IMR-90 (cell line): ENCODE data around the gene AFF2. TPM values are rescaled to one million over a fixed set of nuclear protein-coding genes. Genes with fewer than 3 reads are reported as not detected.

Experiments used
- ATAC-seq: fragments of 200-7000 bp; cut with Tn5 transposase; 2 replicates; pipeline ENCODE4 v1.9.1; 2020; ENCODE audit warnings: low read depth, mild to moderate bottlenecking, moderate library complexity
- BruUV-seq: library from RNA; stranded (reverse); fragments of 400-500 nt; replicated peaks from 2 replicates; lab custom pipeline; 2021; lab: Mats Ljungman, UMichigan
- CTCF ChIA-PET: fragments of 300-600 bp; formaldehyde crosslinking; extraction: SDS; loops from one replicate; lab custom pipeline; 2021; ENCODE audit warnings: antibody characterized with exemption; lab: Yijun Ruan, JAX
- POLR2A ChIA-PET: fragments of 300-600 bp; sonication (Branson Sonifier 250); formaldehyde crosslinking; loops from one replicate; lab custom pipeline; 2022; ENCODE audit warnings: antibody characterized with exemption; ENCODE audit not compliant: unreplicated experiment; lab: Charles Lee
- DNase-seq: peaks from one replicate; pipeline ENCODE4 v3.0.0; 2013
- H2AFZ ChIP-seq: replicated peaks from 2 replicates; pipeline ENCODE3; 2013; ENCODE audit warnings: low read length, mild to moderate bottlenecking; ENCODE audit not compliant: poor library complexity
- H2AK5ac ChIP-seq: 2 replicates; pipeline ENCODE4 v1.6.1; 2013; ENCODE audit warnings: low read depth, low read length, inconsistent platforms
- H2AK9ac ChIP-seq: replicated peaks from 2 replicates; pipeline ENCODE3; 2013; ENCODE audit warnings: mild to moderate bottlenecking, low read depth, low read length, moderate library complexity; ENCODE audit not compliant: poor library complexity
- H2BK120ac ChIP-seq: 2 replicates; pipeline ENCODE4 v1.6.1; 2013; ENCODE audit warnings: low read depth, low read length, inconsistent platforms
- H2BK15ac ChIP-seq: 3 replicates; pipeline ENCODE4 v1.6.1; 2013; ENCODE audit warnings: low read depth, low read length, inconsistent platforms
- H2BK20ac ChIP-seq: 2 replicates; pipeline ENCODE4 v1.6.1; 2013; ENCODE audit warnings: low read depth, mild to moderate bottlenecking, inconsistent platforms, low read length, moderate library complexity
- H2BK5ac ChIP-seq: 2 replicates; pipeline ENCODE4 v1.6.1; 2013; ENCODE audit warnings: mild to moderate bottlenecking, low read depth, low read length, inconsistent platforms; ENCODE audit not compliant: poor library complexity, severe bottlenecking
- H3K14ac ChIP-seq: replicated peaks from 2 replicates; pipeline ENCODE4 v1.6.1; 2013; ENCODE audit warnings: low read depth, low read length, inconsistent platforms
- H3K18ac ChIP-seq: 2 replicates; pipeline ENCODE4 v1.6.1; 2013; ENCODE audit warnings: low read depth, low read length, control low read depth
- H3K23ac ChIP-seq: 2 replicates; pipeline ENCODE4 v1.6.1; 2013; ENCODE audit warnings: low read depth, low read length, inconsistent platforms
- H3K27ac ChIP-seq: 2 replicates; pipeline ENCODE4 v1.5.1; 2013; ENCODE audit warnings: mild to moderate bottlenecking, control low read depth, low read length; ENCODE audit not compliant: insufficient read depth
- H3K27me3 ChIP-seq: 2 replicates; pipeline ENCODE4 v1.6.1; 2013; ENCODE audit warnings: low read length; ENCODE audit not compliant: control insufficient read depth, insufficient read depth
- H3K36me3 ChIP-seq: 2 replicates; pipeline ENCODE4 v1.6.1; 2013; ENCODE audit warnings: low read length, mixed read lengths; ENCODE audit not compliant: control insufficient read depth, insufficient read depth
- H3K4ac ChIP-seq: 2 replicates; pipeline ENCODE4 v1.6.1; 2013; ENCODE audit warnings: low read depth, low read length, inconsistent platforms
- H3K4me1 ChIP-seq: 2 replicates; pipeline ENCODE4 v1.6.1; 2013; ENCODE audit warnings: low read length, mixed read lengths; ENCODE audit not compliant: control insufficient read depth, insufficient read depth
- H3K4me2 ChIP-seq: 2 replicates; pipeline ENCODE4 v1.6.1; 2013; ENCODE audit warnings: low read depth, mild to moderate bottlenecking, control low read depth, low read length, moderate library complexity
- H3K4me3 ChIP-seq: 2 replicates; pipeline ENCODE4 v1.5.1; 2013; ENCODE audit warnings: low read depth, mild to moderate bottlenecking, control low read depth, low read length, moderate library complexity; ENCODE audit not compliant: insufficient read depth
- H3K56ac ChIP-seq: 2 replicates; pipeline ENCODE4 v1.6.1; 2013; ENCODE audit warnings: low read length, inconsistent platforms; ENCODE audit not compliant: insufficient read depth; ENCODE audit errors: extremely low read depth
- H3K79me1 ChIP-seq, 2 experiments: 2 replicates each; pipeline ENCODE4 v1.6.1; 2013; ENCODE audit warnings: low read length in 2 of 2, inconsistent platforms in 1 of 2, low read depth in 1 of 2
- H3K9ac ChIP-seq: 2 replicates; pipeline ENCODE4 v1.6.1; 2013; ENCODE audit warnings: low read depth, low read length, control low read depth
- H3K9me1 ChIP-seq: 2 replicates; pipeline ENCODE4 v1.6.1; 2013; ENCODE audit warnings: low read length, inconsistent platforms; ENCODE audit not compliant: insufficient read depth
- H3K9me3 ChIP-seq: 2 replicates; pipeline ENCODE4 v1.6.1; 2013; ENCODE audit warnings: low read length; ENCODE audit not compliant: control insufficient read depth, insufficient read depth
- H4K20me1 ChIP-seq: 2 replicates; pipeline ENCODE4 v1.6.1; 2013; ENCODE audit warnings: low read length, inconsistent platforms; ENCODE audit not compliant: insufficient read depth
- H4K5ac ChIP-seq: 2 replicates; pipeline ENCODE4 v1.6.1; 2013; ENCODE audit warnings: mild to moderate bottlenecking, low read depth, low read length, control low read depth
- H4K8ac ChIP-seq, 2 experiments: 2 replicates each; pipeline ENCODE4 v1.6.1; 2013; ENCODE audit warnings: low read depth in 2 of 2, low read length in 2 of 2, control low read depth in 1 of 2, inconsistent platforms in 1 of 2
- H4K91ac ChIP-seq: 2 replicates; pipeline ENCODE4 v1.6.1; 2013; ENCODE audit warnings: low read depth, low read length, inconsistent platforms; ENCODE audit not compliant: insufficient read depth
- BHLHE40 ChIP-seq: fragments of 150-350 bp; IDR thresholded peaks from 2 replicates; pipeline ENCODE4 v1.6.1; 2016; ENCODE audit warnings: mild to moderate bottlenecking, low read depth, low read length
- CEBPB ChIP-seq: IDR thresholded peaks from 2 replicates; pipeline ENCODE4 v1.6.1; 2012; ENCODE audit warnings: low read depth, low read length, improper control_type of control experiment
- CHD1 ChIP-seq: IDR thresholded peaks from 2 replicates; pipeline ENCODE4 v1.6.1; 2012; ENCODE audit warnings: low read depth, low read length, improper control_type of control experiment
- CTCF ChIP-seq: conservative IDR thresholded peaks from 2 replicates; pipeline ENCODE4 v1.5.1; 2012; ENCODE audit warnings: mild to moderate bottlenecking, low read depth, low read length, improper control_type of control experiment
- ELK1 ChIP-seq: fragments of 150-350 bp; IDR thresholded peaks from 2 replicates; pipeline ENCODE4 v1.6.1; 2016; ENCODE audit warnings: low read depth, mild to moderate bottlenecking, low read length, moderate library complexity, borderline replicate concordance
- FOS ChIP-seq: fragments of 150-350 bp; IDR thresholded peaks from 2 replicates; pipeline ENCODE4 v1.6.1; 2016; ENCODE audit warnings: low read depth, low read length
- MAZ ChIP-seq: IDR thresholded peaks from 2 replicates; pipeline ENCODE4 v1.6.1; 2012; ENCODE audit warnings: low read depth, mild to moderate bottlenecking, low read length, improper control_type of control experiment, moderate library complexity, borderline replicate concordance
- NFE2L2 ChIP-seq: fragments of 150-350 bp; IDR thresholded peaks from 2 replicates; pipeline ENCODE4 v1.6.1; 2016; ENCODE audit warnings: low read depth, mild to moderate bottlenecking, low read length
- POLR2A ChIP-seq: IDR thresholded peaks from 2 replicates; pipeline ENCODE4 v1.6.1; 2012; ENCODE audit warnings: mild to moderate bottlenecking, low read depth, low read length
- RCOR1 ChIP-seq: IDR thresholded peaks from 2 replicates; pipeline ENCODE4 v1.6.1; 2012; ENCODE audit warnings: mild to moderate bottlenecking, low read length, improper control_type of control experiment; ENCODE audit not compliant: insufficient replicate concordance
- RFX5 ChIP-seq: IDR thresholded peaks from 2 replicates; pipeline ENCODE4 v1.8.0; 2012; ENCODE audit warnings: low read depth, mild to moderate bottlenecking, low read length, moderate library complexity
- SMC3 ChIP-seq: fragments of 150-350 bp; IDR thresholded peaks from 2 replicates; pipeline ENCODE4 v1.6.1; 2016; ENCODE audit warnings: low read depth, mild to moderate bottlenecking, antibody characterized with exemption, low read length, moderate library complexity
- USF2 ChIP-seq: fragments of 150-350 bp; IDR thresholded peaks from 2 replicates; pipeline ENCODE4 v1.6.1; 2017; ENCODE audit warnings: mild to moderate bottlenecking, antibody characterized with exemption, low read length, low read depth
- WGBS, 2 experiments: methylation state at CpG; one replicate each; pipeline versions ENCODE4 v1.1.5 to v1.1.7; 2013; ENCODE audit warnings: missing lambda C conversion rate in 2 of 2; ENCODE audit not compliant: insufficient read length in 1 of 2; ENCODE audit errors: extremely low coverage in 2 of 2; 5-methylcytosine and 5-hydroxymethylcytosine counted together
- dilution Hi-C: fragments of 300-500 bp; cut with HindIII; formaldehyde crosslinking; loops from one replicate; pipeline ENCODE4 v1.14.3; 2018; ENCODE audit warnings: low sequenced_read_pairs; ENCODE audit not compliant: unreplicated experiment
- in situ Hi-C: fragments of 300-500 bp; cut with MboI; formaldehyde crosslinking; loops from 3 replicates; pipeline ENCODE4 v1.14.3; 2019; ENCODE audit warnings: low sequenced_read_pairs, inconsistent platforms, mixed read lengths
- intact Hi-C: fragments of 100-400 bp; cut with micrococcal nuclease; formaldehyde crosslinking; loops from 2 replicates; pipeline ENCODE4 v1.10.0; 2022
- polyA plus RNA-seq, 3 experiments: library from polyadenylated mRNA; depleted of rRNA; stranded (reverse); fragments of >200 nt; gene quantifications; 2 replicates each; pipeline ENCODE4 v1.2.3, GENCODE V29; 2012; ENCODE audit warnings: low replicate concordance in 1 of 3
- total RNA-seq: library from RNA; depleted of rRNA; stranded (reverse); fragments of >200 nt; gene quantifications from 2 replicates; pipeline ENCODE4 v1.2.3, GENCODE V29; 2012

The AFF2 gene
- total and polyA plus RNA-seq, 2 of the 4 experiments (the other 2 are of a cell fraction), result 0.15 to 0.72 TPM

GRCh38 chrX:148610328-148610698 is 109.9 kb downstream of the AFF2 start:
- Histone ChIP-seq H4K20me1 (no peaks in the 10 kb centered on the region), H4K91ac (no peak overlapping the region), H3K4me2 (no peak overlapping the region), H3K9ac (no peak overlapping the region), H3K9me3 (no peaks in the 10 kb centered on the region), H2AK5ac (no peak overlapping the region), H3K27ac (no peak overlapping the region), H3K23ac (no peak overlapping the region), H2BK15ac (no peak overlapping the region), H2BK20ac (no peak overlapping the region), H2AFZ (no peak overlapping the region), H3K18ac (no peak overlapping the region), H3K27me3 (no peaks in the 10 kb centered on the region), H3K56ac (no peak overlapping the region), H2BK120ac (no peak overlapping the region), H3K9me1 (no peaks in the 10 kb centered on the region), H4K8ac (no peak overlapping the region), H3K4me3 (no peak overlapping the region), H2BK5ac (no peak overlapping the region), H3K14ac (no peak overlapping the region), H3K4me1 (no peaks in the 10 kb centered on the region), H2AK9ac (no peak overlapping the region), H3K79me1 (no peaks in the 10 kb centered on the region), H3K36me3 (no peaks in the 10 kb centered on the region), H3K4ac (no peak overlapping the region), H4K5ac (no peak overlapping the region)
- CTCF ChIA-PET, result no interaction called here
- TF ChIP-seq SMC3, result no peak
- TF ChIP-seq RCOR1, result no peak
- no peak for TF ChIP-seq CEBPB
- no peak for TF ChIP-seq ELK1
- no peak for TF ChIP-seq MAZ
- TF ChIP-seq CHD1, result no peak
- TF ChIP-seq FOS, result no peak
- TF ChIP-seq CTCF, result no peak
- no peak for TF ChIP-seq NFE2L2
- TF ChIP-seq POLR2A, result no peak
- TF ChIP-seq USF2, result no peak
- TF ChIP-seq RFX5, result no peak
- TF ChIP-seq BHLHE40, result no peak
- WGBS, 2 experiments, result no CpG with 5 or more reads among the region's 3 CpGs
- in situ Hi-C loops, result no loop called here
- intact Hi-C loops, result no loop called here
- dilution Hi-C loops, result no loop called here
- BruUV-seq, result no TSS peak
- DNase-seq, result no peak
- POLR2A ChIA-PET, result no interaction called here
- ATAC-seq, result no peak
